H9 (cell line): Measurements from ENCODE around the gene ACOXL. TPM values are rescaled to one million over a fixed set of nuclear protein-coding genes. Genes with fewer than 3 reads are reported as not detected.

Source experiments
- DNase-seq: peaks from one replicate; pipeline ENCODE4 v3.0.0-alpha.2; 2017
- H2AFZ ChIP-seq: one replicate; pipeline ENCODE4 v1.6.1; 2013; ENCODE audit warnings: mild to moderate bottlenecking, low read length, control low read depth, moderate library complexity
- H2AK5ac ChIP-seq: 2 replicates; pipeline ENCODE4 v1.6.1; 2013; ENCODE audit warnings: low read length, control low read depth, mixed read lengths; ENCODE audit not compliant: insufficient read length
- H2BK120ac ChIP-seq: one replicate; pipeline ENCODE4 v1.6.1; 2013; ENCODE audit warnings: low read depth, mild to moderate bottlenecking, low read length, control low read depth, inconsistent platforms; ENCODE audit not compliant: poor library complexity, severe bottlenecking
- H2BK12ac ChIP-seq: 2 replicates; pipeline ENCODE4 v1.6.1; 2013; ENCODE audit warnings: low read length, control low read depth, mixed read lengths, low read depth; ENCODE audit not compliant: insufficient read length
- H2BK15ac ChIP-seq: 2 replicates; pipeline ENCODE4 v1.6.1; 2013; ENCODE audit warnings: low read depth, low read length, control low read depth
- H2BK20ac ChIP-seq: one replicate; pipeline ENCODE4 v1.6.1; 2013; ENCODE audit warnings: low read depth, mild to moderate bottlenecking, low read length, control low read depth, inconsistent platforms; ENCODE audit not compliant: poor library complexity, severe bottlenecking
- H2BK5ac ChIP-seq: 2 replicates; pipeline ENCODE4 v1.6.1; 2013; ENCODE audit warnings: low read length, control low read depth, mixed read lengths; ENCODE audit not compliant: insufficient read length
- H3K14ac ChIP-seq: 2 replicates; pipeline ENCODE4 v1.6.1; 2013; ENCODE audit warnings: low read length, control low read depth; ENCODE audit not compliant: insufficient read depth
- H3K18ac ChIP-seq: 2 replicates; pipeline ENCODE4 v1.6.1; 2013; ENCODE audit warnings: low read depth, mild to moderate bottlenecking, mixed read lengths, low read length, control low read depth; ENCODE audit not compliant: insufficient read length
- H3K23ac ChIP-seq: 2 replicates; pipeline ENCODE4 v1.6.1; 2013; ENCODE audit warnings: low read length, control low read depth, mixed read lengths, low read depth; ENCODE audit not compliant: insufficient read length
- H3K23me2 ChIP-seq: 2 replicates; pipeline ENCODE4 v1.6.1; 2013; ENCODE audit warnings: low read depth, mild to moderate bottlenecking, mixed read lengths, low read length, control low read depth; ENCODE audit not compliant: insufficient read length, poor library complexity, severe bottlenecking
- H3K27ac ChIP-seq: 2 replicates; pipeline ENCODE4 v1.5.1; 2013; ENCODE audit warnings: low read length, control low read depth, mixed read lengths, low read depth; ENCODE audit not compliant: insufficient read length
- H3K27me3 ChIP-seq: 2 replicates; pipeline ENCODE4 v1.6.1; 2013; ENCODE audit warnings: low read length, control low read depth, inconsistent platforms; ENCODE audit not compliant: insufficient read depth
- H3K4ac ChIP-seq: 2 replicates; pipeline ENCODE4 v1.6.1; 2013; ENCODE audit warnings: low read depth, mild to moderate bottlenecking, control low read depth, inconsistent platforms, low read length, moderate library complexity
- H3K4me1 ChIP-seq: 2 replicates; pipeline ENCODE4 v1.6.1; 2013; ENCODE audit warnings: low read length, control low read depth, inconsistent platforms; ENCODE audit not compliant: insufficient read depth
- H3K4me2 ChIP-seq: 2 replicates; pipeline ENCODE4 v1.6.1; 2013; ENCODE audit warnings: low read length, control low read depth, mixed read lengths; ENCODE audit not compliant: insufficient read length, insufficient read depth
- H3K56ac ChIP-seq: 2 replicates; pipeline ENCODE4 v1.6.1; 2013; ENCODE audit warnings: low read depth, mild to moderate bottlenecking, mixed read lengths, low read length, control low read depth; ENCODE audit not compliant: insufficient read length
- H3K79me1 ChIP-seq: 2 replicates; pipeline ENCODE4 v1.6.1; 2013; ENCODE audit warnings: low read depth, mild to moderate bottlenecking, moderate library complexity, low read length, control low read depth, inconsistent platforms; ENCODE audit not compliant: insufficient read depth, poor library complexity, severe bottlenecking
- H3K79me2 ChIP-seq: 2 replicates; pipeline ENCODE4 v1.6.1; 2013; ENCODE audit warnings: low read length, control low read depth, inconsistent platforms; ENCODE audit not compliant: insufficient read depth
- H3K9ac ChIP-seq: 2 replicates; pipeline ENCODE4 v1.6.1; 2013; ENCODE audit warnings: low read length, control low read depth, mixed read lengths; ENCODE audit not compliant: insufficient read length; ENCODE audit errors: extremely low read depth
- H3K9me3 ChIP-seq: one replicate; pipeline ENCODE4 v1.6.1; 2013; ENCODE audit warnings: low read depth, low read length, inconsistent platforms; ENCODE audit not compliant: control insufficient read depth
- H3T11ph ChIP-seq: one replicate; pipeline ENCODE4 v1.6.1; 2013; ENCODE audit warnings: mild to moderate bottlenecking, low read length, control low read depth, inconsistent platforms
- H4K20me1 ChIP-seq: one replicate; pipeline ENCODE4 v1.6.1; 2013; ENCODE audit not compliant: control insufficient read depth, insufficient read length, insufficient read depth
- H4K5ac ChIP-seq: 2 replicates; pipeline ENCODE4 v1.6.1; 2013; ENCODE audit warnings: low read depth, mild to moderate bottlenecking, mixed read lengths, low read length, control low read depth; ENCODE audit not compliant: insufficient read length
- H4K8ac ChIP-seq: replicated peaks from 2 replicates; pipeline ENCODE4 v1.6.1; 2013; ENCODE audit warnings: low read length, control low read depth, mixed read lengths, low read depth; ENCODE audit not compliant: insufficient read length
- H4K91ac ChIP-seq: 2 replicates; pipeline ENCODE4 v1.6.1; 2013; ENCODE audit warnings: low read depth, mild to moderate bottlenecking, moderate library complexity, mixed read lengths, low read length, control low read depth; ENCODE audit not compliant: insufficient read length
- H3K27ac Mint-ChIP-seq, 3 experiments: 2 replicates in 2 of 3; 3 replicates in 1 of 3; pipeline ENCODE4 v1.8.0; 2020 to 2021; ENCODE audit warnings: mixed read lengths in 3 of 3, mild to moderate bottlenecking in 1 of 3, moderate library complexity in 1 of 3
- H3K27me3 Mint-ChIP-seq: 2 replicates; pipeline ENCODE4 v1.8.0; 2021; ENCODE audit warnings: low read depth, mild to moderate bottlenecking, moderate library complexity, mixed read lengths
- H3K36me3 Mint-ChIP-seq, 3 experiments: 2 replicates in 2 of 3; 3 replicates in 1 of 3; pipeline ENCODE4 v1.8.0; 2020 to 2021; ENCODE audit warnings: low read depth in 3 of 3, mixed read lengths in 3 of 3; ENCODE audit not compliant: insufficient read depth in 1 of 3
- H3K4me1 Mint-ChIP-seq, 2 experiments: 2 replicates each; pipeline ENCODE4 v1.8.0; 2020; ENCODE audit warnings: mixed read lengths in 2 of 2
- H3K4me3 Mint-ChIP-seq, 2 experiments: 2 replicates in 1 of 2; 3 replicates in 1 of 2; pipeline ENCODE4 v1.8.0; 2020 to 2021; ENCODE audit warnings: mild to moderate bottlenecking in 2 of 2, mixed read lengths in 2 of 2, moderate library complexity in 1 of 2
- H3K9me3 Mint-ChIP-seq, 2 experiments: 2 replicates in 1 of 2; 3 replicates in 1 of 2; pipeline ENCODE4 v1.8.0; 2020; ENCODE audit warnings: mild to moderate bottlenecking in 2 of 2, mixed read lengths in 2 of 2, moderate library complexity in 1 of 2
- WGBS: extraction: QIAGEN DNeasy Blood & Tissue Kit; methylation state at CpG from one replicate; pipeline ENCODE4 v1.1.7; 2013; ENCODE audit warnings: missing lambda C conversion rate, low lambda C conversion rate, mixed read lengths; ENCODE audit not compliant: insufficient read length; ENCODE audit errors: extremely low coverage; 5-methylcytosine and 5-hydroxymethylcytosine counted together
- total RNA-seq: library from RNA; stranded (reverse); gene quantifications from 2 replicates; pipeline ENCODE4 v1.2.1, GENCODE V29; 2021
- TF ChIP-seq, protein P1 (sequence below): fragments of 200-600 bp; sonication (generic); conservative IDR thresholded peaks from 3 replicates; pipeline ENCODE4 v1.8.0; 2021; ENCODE audit warnings: antibody characterized with exemption, mild to moderate bottlenecking

Gene ACOXL
- total RNA-seq, 1 experiment from 2014 or later = 37.6 TPM

DNA sequence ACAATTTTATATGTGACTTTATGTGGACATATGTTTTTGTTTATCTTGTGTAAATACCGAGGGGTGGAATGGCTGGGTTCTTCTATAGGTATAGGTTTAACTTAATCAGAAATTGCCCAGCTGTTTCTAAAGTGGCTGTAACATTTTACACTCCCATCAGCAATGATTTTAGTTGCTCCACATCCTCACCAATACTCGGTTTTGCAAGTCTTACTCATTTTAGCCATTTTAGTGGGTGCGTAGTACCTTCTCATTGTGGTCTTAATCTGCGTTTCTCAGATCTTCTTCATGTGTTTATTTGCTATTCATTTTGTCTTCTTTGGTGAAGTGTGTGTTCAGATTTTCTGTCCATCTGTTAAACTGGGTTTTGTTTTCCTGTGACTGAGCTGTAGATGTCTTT, 292.9 kb downstream of the ACOXL start:
- no peaks in the 10 kb centered on the region for H3K27me3 ChIP-seq
- H3K23ac ChIP-seq = no peak overlapping the region
- Mint-ChIP-seq H3K27me3 (no peaks in the 10 kb centered on the region), H3K9me3 (peaks cover 4 to 6% of the 10 kb centered on the region in 2 experiments; a peak in 3 of 5 replicates), H3K4me1 (peaks cover 11 to 16% of the 10 kb centered on the region in 2 experiments), H3K27ac (no peak overlapping the region), H3K36me3 (peaks cover 8 to 20% (median 15%) of the 10 kb centered on the region in 3 experiments), H3K4me3 (no peak overlapping the region)
- no peak overlapping the region for H2BK15ac ChIP-seq
- H3K79me1 ChIP-seq = no peaks in the 10 kb centered on the region
- TF ChIP-seq, protein P1, sequence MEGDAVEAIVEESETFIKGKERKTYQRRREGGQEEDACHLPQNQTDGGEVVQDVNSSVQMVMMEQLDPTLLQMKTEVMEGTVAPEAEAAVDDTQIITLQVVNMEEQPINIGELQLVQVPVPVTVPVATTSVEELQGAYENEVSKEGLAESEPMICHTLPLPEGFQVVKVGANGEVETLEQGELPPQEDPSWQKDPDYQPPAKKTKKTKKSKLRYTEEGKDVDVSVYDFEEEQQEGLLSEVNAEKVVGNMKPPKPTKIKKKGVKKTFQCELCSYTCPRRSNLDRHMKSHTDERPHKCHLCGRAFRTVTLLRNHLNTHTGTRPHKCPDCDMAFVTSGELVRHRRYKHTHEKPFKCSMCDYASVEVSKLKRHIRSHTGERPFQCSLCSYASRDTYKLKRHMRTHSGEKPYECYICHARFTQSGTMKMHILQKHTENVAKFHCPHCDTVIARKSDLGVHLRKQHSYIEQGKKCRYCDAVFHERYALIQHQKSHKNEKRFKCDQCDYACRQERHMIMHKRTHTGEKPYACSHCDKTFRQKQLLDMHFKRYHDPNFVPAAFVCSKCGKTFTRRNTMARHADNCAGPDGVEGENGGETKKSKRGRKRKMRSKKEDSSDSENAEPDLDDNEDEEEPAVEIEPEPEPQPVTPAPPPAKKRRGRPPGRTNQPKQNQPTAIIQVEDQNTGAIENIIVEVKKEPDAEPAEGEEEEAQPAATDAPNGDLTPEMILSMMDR = no peak
- H3K27ac ChIP-seq = no peak overlapping the region
- H3K9ac ChIP-seq = no peak overlapping the region
- H2BK5ac ChIP-seq = no peak overlapping the region
- no peak overlapping the region for H3K4ac ChIP-seq
- no peaks in the 10 kb centered on the region for H3K9me3 ChIP-seq
- no peak overlapping the region for H2BK20ac ChIP-seq
- H3K14ac ChIP-seq = no peak overlapping the region
- peaks cover 4% of the 10 kb centered on the region; the same call in 1 of the 2 replicates for H3K4me1 ChIP-seq
- H3T11ph ChIP-seq = no peak overlapping the region
- H2BK120ac ChIP-seq = no peak overlapping the region
- H3K23me2 ChIP-seq = no peaks in the 10 kb centered on the region
- DNase-seq = no peak
- no peak overlapping the region for H2AFZ ChIP-seq
- H3K18ac ChIP-seq = no peak overlapping the region
- H4K8ac ChIP-seq = no peak overlapping the region
- H4K91ac ChIP-seq = no peak overlapping the region
- H2AK5ac ChIP-seq = no peak overlapping the region
- no peaks in the 10 kb centered on the region for H3K79me2 ChIP-seq
- no peak overlapping the region for H4K5ac ChIP-seq
- no peak overlapping the region for H2BK12ac ChIP-seq
- no CpG with 5 or more reads among the region's 4 CpGs for WGBS
- no peaks in the 10 kb centered on the region for H4K20me1 ChIP-seq
- H3K4me2 ChIP-seq = no peak overlapping the region
- H3K56ac ChIP-seq = no peak overlapping the region
